Lower leg skin (tissue), 3 donors: ENCODE results near the gene TMEM212.

Source experiments
- CTCF ChIP-seq, 3 donors: fragments of 450-650 bp; IDR thresholded peaks; one replicate each; pipeline ENCODE4 v1.5.1; 2016; ENCODE audit warnings: antibody characterized with exemption in 3 of 3, mild to moderate bottlenecking in 3 of 3, moderate library complexity in 2 of 3
- POLR2A ChIP-seq, 2 donors: fragments of 450-650 bp; IDR thresholded peaks; one replicate each; pipeline ENCODE4 v1.6.1; 2016 to 2017; ENCODE audit warnings: antibody characterized with exemption in 2 of 2, mild to moderate bottlenecking in 1 of 2, moderate library complexity in 1 of 2

GRCh38 chr3:171813897-171814460 lies 29.2 kb upstream of the TMEM212 start:
- no peak for TF ChIP-seq CTCF (IDR thresholded peaks at IDR 0.05)
- no peak for TF ChIP-seq POLR2A (IDR thresholded peaks at IDR 0.05)
